HG03135 (cell line): ENCODE results near the gene RUVBL1.

Experiments
- ATAC-seq: cut with Tn5 transposase; IDR thresholded peaks from one replicate; pipeline ENCODE4 v1.9.1; 2021; ENCODE audit warnings: mild to moderate bottlenecking, moderate library complexity; ENCODE audit not compliant: unreplicated experiment

The RUVBL1 gene

DNA sequence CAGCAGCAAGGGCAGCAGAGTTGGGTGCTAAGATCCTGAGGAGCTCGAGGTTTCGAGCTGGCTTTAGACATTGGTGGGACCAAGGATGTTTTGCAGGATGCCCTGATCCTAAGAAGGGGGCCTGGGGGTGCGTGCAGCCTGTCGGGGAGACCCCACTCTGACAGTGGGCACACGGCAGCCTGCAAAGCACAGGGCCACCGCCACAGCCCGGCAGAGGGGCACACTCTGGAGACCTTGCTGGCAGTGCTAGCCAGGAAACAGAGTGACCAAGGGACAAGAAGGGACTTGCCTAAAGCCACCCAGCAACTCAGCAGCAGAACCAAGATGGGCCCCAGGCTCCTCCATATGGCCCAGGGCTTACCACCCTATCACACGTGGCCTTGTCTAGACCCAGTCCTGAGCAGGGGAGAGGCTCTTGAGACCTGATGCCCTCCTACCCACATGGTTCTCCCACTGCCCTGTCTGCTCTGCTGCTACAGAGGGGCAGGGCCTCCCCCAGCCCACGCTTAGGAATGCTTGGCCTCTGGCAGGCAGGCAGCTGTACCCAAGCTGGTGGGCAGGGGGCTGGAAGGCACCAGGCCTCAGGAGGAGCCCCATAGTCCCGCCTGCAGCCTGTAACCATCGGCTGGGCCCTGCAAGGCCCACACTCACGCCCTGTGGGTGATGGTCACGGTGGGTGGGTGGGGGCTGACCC is 52.6 kb downstream of the RUVBL1 start:
- ATAC-seq: no peak

- no peak for ATAC-seq
These were observed 54.3 kb downstream of the RUVBL1 start for GRCh38 chr3:128069271-128069670.

- no peak for ATAC-seq
These were observed 55.4 kb downstream of the RUVBL1 start for GRCh38 chr3:128068156-128068620.

DNA sequence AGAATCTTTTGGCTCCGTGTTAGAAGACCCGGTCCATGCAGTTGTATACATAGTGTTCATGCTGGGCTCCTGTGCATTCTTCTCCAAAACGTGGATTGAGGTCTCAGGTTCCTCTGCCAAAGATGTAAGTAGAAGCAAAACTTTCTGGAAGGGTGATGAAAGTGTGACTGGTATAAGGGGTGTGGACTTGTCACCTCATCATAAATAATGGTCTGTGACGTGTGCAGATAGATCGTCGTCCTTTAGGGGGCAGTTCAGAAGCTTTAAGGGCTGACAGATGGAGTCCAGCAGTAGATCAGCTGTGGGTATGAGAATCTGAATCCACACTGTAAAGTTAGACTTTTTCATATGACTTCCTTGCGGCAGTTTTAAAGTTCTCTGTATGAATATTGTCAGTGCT is 56.1 kb downstream of the RUVBL1 start:
- ATAC-seq: no peak

- ATAC-seq: no peak
These were observed 56.9 kb downstream of the RUVBL1 start for GRCh38 chr3:128066676-128067075.

DNA sequence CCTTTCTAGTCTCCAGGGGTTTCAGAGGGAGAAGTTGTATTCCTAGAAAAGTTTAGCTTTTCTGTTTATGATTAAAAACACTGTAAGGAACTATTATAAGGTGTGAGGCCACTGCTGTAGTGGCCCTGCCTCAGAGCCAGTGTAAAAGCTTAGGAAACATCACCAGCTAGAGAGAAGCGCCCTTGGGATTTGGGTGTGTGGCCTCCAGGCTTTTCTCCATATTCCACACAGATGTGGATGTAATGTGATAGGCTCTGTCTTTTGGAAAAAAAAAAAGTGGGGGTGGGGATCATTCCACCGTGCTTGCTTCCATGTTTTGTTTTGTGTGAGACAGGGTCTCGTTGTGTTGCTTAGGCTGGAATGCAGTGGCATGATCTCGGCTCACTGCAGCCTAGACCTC is 57.5 kb downstream of the RUVBL1 start:
- no peak for ATAC-seq

DNA sequence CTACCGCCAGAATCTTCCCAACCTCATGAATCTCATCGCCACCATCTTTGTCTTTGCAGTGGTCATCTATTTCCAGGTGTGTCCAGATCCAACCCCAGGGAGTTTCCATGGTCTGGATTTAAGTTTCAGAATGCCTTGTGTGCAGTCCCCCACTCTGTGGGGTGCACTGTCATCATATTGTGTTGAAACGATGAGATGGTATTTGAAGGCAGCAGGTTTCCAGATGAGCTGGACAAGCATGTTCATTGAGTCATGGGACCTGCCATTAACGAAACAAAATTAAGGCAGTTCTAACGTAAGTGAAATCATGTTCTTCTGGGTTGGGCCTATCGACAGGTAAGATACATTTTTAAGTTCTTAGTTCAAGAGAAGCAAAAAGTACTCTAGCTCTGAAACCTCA is 58.6 kb downstream of the RUVBL1 start:
- ATAC-seq: no peak

- ATAC-seq: no peak
These were observed 59.7 kb downstream of the RUVBL1 start for GRCh38 chr3:128063865-128064264.

- ATAC-seq: no peak
These were observed 61.4 kb downstream of the RUVBL1 start for GRCh38 chr3:128062033-128062745.

- ATAC-seq: no peak
These were observed 62.9 kb downstream of the RUVBL1 start for GRCh38 chr3:128060473-128061381.

DNA sequence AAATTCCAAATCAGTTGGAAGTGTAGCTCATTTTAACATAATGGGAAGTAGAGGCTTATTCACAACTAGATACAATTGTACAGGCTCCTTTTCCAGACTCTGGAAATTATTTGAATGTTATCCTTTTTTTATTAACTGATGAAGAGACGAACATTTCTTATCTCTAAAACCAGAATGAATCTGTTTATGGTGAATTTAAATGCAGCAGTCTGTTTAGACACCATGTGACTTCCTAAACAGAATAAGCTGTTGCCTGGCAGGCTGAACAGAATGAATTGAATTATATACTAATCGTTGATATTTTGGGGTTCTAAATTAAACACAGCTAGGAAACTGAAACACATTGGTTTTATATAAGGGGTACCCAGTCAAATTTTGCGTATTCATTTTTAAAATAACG is 67.4 kb downstream of the RUVBL1 start:
- no peak for ATAC-seq

DNA sequence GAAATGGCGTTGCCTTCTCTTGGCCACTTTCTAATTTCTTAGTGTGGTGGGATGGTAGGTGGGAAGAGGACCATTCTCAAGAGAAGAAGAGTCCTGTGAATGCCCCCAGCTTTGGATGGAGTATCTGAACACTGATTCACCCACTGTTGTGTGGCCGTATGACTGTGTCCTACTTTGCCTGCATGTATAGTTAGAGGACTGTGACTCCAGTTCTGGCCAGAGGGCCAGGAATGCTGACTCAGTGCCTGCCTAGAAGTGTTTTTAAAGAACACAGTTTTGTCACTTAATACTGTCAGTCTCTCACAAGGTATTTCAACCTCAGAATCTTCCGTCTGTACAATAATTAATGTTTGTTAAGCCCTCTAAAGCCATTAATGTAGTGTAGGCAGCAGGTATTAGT is 69.2 kb downstream of the RUVBL1 start:
- no peak for ATAC-seq

DNA sequence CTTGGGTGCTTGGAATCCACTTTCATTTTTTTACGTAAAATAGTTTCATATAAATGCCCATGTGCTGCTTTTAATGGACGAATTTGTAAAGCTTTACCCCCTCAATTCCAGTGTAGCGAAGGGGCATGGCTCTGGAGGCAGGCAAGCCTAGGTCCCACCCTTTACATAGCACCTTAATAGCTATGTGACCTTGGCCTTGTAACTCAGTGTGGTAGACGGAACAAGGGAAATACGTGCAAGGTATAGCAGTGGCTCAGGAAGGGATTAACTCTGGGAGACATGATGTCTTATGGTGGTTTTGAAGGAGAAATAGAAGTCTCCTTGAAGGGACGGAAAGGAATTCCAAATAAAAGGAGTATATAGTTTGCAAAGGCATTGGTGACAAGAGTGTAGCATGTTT is 70.0 kb downstream of the RUVBL1 start:
- no peak for ATAC-seq

DNA sequence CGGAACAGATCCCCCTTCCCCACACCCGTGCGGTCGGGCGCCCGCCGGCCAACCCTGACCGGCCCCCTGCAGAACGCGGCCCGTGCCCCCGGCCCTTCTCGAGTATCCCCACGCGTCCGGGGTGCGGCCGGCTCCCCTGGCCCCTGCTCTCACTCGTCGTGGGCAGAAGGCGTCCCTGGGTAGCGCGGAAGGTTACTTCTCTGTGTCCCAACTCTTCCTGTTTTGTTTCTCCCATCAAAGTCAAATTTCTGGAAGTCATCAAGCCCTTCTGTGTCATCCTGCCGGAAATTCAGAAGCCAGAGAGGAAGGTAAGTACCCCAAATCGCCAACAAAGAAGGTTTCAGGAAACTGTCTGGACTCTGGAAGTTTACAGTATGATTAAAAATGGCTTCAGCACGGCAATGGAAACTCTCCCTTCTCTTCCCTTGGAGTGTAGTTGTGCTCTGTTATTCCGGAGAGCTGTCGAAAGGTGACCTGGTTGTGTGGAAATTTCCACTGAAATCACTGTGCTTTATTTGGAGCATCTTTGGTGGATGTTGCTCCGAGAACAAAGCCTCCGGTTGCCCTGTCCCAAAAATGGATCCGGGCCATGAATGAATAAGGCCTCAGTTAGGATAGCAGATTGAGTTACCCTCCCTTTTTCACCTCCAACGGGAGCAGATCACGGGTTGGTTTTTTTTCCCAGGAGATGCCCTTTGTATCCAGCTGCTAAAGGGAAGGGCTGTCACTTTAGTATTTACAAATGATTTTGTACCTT is 70.8 kb downstream of the RUVBL1 start:
- ATAC-seq: no peak

- ATAC-seq: peak; percentile 94
These were observed 71.6 kb downstream of the RUVBL1 start, which contains the start of gene SEC61A1 for GRCh38 chr3:128051837-128052594. Gene SEC61A1 (plus strand): TSS chr3:128052437. CDS start chr3:128052553, 116 bp downstream.

GRCh38 chr3:128051459-128051836 is 72.2 kb downstream of the RUVBL1 start:
- no peak for ATAC-seq

DNA sequence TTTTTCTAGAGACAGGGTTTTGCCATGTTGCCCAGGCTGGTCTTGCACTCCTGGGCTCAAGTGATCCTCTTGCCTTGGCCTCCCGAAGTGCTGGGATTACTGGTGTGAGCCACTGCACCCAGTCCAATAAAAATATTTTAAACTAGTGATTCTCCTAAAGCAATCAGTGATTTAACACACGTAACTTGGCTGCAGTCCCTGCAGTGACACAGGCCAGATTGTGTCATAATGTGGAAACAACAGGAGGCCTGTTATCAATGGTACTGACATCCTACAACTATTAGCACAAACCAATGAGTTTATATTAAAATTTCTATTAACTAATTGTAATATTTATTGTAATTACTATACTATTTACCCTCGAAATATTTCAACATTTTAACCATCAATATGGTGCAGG is 73.0 kb downstream of the RUVBL1 start:
- no peak for ATAC-seq

DNA sequence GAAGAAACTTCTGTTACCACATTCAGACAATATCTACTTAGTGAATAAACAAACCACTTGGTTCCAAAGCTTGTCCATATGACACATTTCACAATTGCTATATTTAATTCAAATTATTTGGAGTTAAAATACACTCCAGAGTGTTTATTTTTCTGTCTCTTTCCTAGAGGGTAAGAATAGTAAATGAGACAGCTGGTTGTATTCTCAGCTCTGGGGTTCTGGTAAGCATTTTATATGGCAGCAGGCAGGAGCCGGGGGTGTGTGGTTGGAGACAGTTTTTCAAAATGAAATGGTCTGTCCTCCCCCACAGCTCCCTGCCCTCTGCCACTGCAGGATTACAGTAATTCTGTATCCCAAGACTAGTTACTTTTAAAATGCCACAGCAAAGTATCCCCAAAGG is 82.3 kb downstream of the RUVBL1 start:
- ATAC-seq: no peak

- ATAC-seq: no peak
These were observed 83.0 kb downstream of the RUVBL1 start for GRCh38 chr3:128040660-128041059.

- ATAC-seq: no peak
These were observed 83.6 kb downstream of the RUVBL1 start for GRCh38 chr3:128040041-128040440.
